Left lung (tissue), 10 donors: ENCODE data around the gene CFAP73. TPM values are rescaled to one million over a fixed set of nuclear protein-coding genes. Genes with fewer than 3 reads are reported as not detected.

Experiments used
- ATAC-seq: fragments of 200-7000 bp; cut with Tn5 transposase; one replicate; pipeline ENCODE4 v1.9.1; 2020; ENCODE audit warnings: moderate library complexity
- DNase-seq, 4 donors: peaks; one replicate each; pipeline ENCODE4 v3.0.0-alpha.2; 2013 to 2020
- H3K27ac ChIP-seq, 2 donors: fragments of 200-600 bp; sonication (generic) in 1 of 2; one replicate each; pipeline versions ENCODE4 v1.5.0 to v1.8.0; 2020 to 2021
- H3K27me3 ChIP-seq, 2 donors: fragments of 200-600 bp; sonication (generic) in 1 of 2; one replicate each; pipeline versions ENCODE4 v1.5.0 to v1.8.0; 2020 to 2021
- H3K36me3 ChIP-seq, 2 donors: fragments of 200-600 bp; sonication (generic) in 1 of 2; one replicate each; pipeline versions ENCODE4 v1.5.0 to v1.8.0; 2020 to 2021
- H3K4me1 ChIP-seq, 2 donors: fragments of 200-600 bp; one replicate each; pipeline ENCODE4 v1.8.0; 2021
- H3K4me3 ChIP-seq, 2 donors: fragments of 200-600 bp; sonication (generic) in 1 of 2; one replicate each; pipeline versions ENCODE4 v1.5.0 to v1.8.0; 2020 to 2021; ENCODE audit warnings: mild to moderate bottlenecking in 1 of 2
- H3K9me3 ChIP-seq, 2 donors: fragments of 200-600 bp; sonication (generic) in 1 of 2; one replicate each; pipeline versions ENCODE4 v1.5.0 to v1.8.0; 2020 to 2021
- CTCF ChIP-seq, 2 donors: fragments of 200-600 bp; sonication (generic) in 1 of 2; IDR thresholded peaks; one replicate each; pipeline versions ENCODE4 v1.5.0 to v1.8.0; 2021; ENCODE audit warnings: antibody characterized with exemption in 2 of 2
- intact Hi-C, 2 donors: fragments of 100-400 bp; cut with DNase I; formaldehyde crosslinking; loops; one replicate each; pipeline versions ENCODE4 v1.11.2 to v1.14.2; 2022
- polyA plus RNA-seq, 6 donors: library from polyadenylated mRNA; unstranded; fragments of 120-200 nt; gene quantifications; one replicate each; pipeline ENCODE4 v1.2.1, GENCODE V29; 2013; ENCODE audit not compliant: insufficient read length in 6 of 6
- total RNA-seq, 2 donors: library from RNA; stranded (reverse); fragmentation: NEBNext Ultra II Directional; extraction: Animal tissue kit (Norgen Biotek cat#: 25700); gene quantifications; one replicate each; pipeline ENCODE4 v1.2.1, GENCODE V29; 2021
- donor health status: DM: no; HTN: yes; CAD: no.
- donor health status: DM: no; HTN: no; CAD: no.

CFAP73 gene
- total and polyA plus RNA-seq, 8 donors: 0.66 to 5.4 (median 3.6) TPM; not detected in 1

GRCh38 chr12:113185180-113186032 is 35.9 kb downstream of the CFAP73 start, which contains the start of the genes DDX54 and RITA1:
DDX54 (minus strand) TSS chr12:113185478; CDS start chr12:113185451, 27 bp downstream.
RITA1 (plus strand) TSS chr12:113185721; CDS start chr12:113186747, 1,026 bp downstream.
- ATAC-seq: peak; percentile 91
- Histone ChIP-seq H3K27me3 (no peaks in the 10 kb centered on the region), H3K9me3 (no peaks in the 10 kb centered on the region), H3K4me1 (peaks cover 5 to 46% of the 10 kb centered on the region in 2 donors), H3K27ac (peak within 1 kb of the TSS; percentile 90 to 97), H3K4me3 (peak within 1 kb of the TSS; percentile 100), H3K36me3 (peaks cover 0 to 14% of the 10 kb centered on the region in 2 donors)
- DNase-seq: peak; percentile 79 to 93 (median 86)
- no peak for TF ChIP-seq CTCF (IDR thresholded peaks at IDR 0.05)
- intact Hi-C loops: no loop called here

GRCh38 chr12:113186033-113186365 is 36.5 kb downstream of the CFAP73 start:
- Histone ChIP-seq H3K36me3 (peaks cover 0 to 12% of the 10 kb centered on the region in 2 donors), H3K9me3 (no peaks in the 10 kb centered on the region), H3K4me1 (peaks cover 5 to 46% of the 10 kb centered on the region in 2 donors), H3K27me3 (no peaks in the 10 kb centered on the region), H3K27ac (peak overlapping the region in 1 of 2 donors; percentile 97), H3K4me3 (peak overlapping the region; percentile 100)
- DNase-seq (no peak), ATAC-seq (no peak)
- intact Hi-C loops: no loop called here
- no peak for TF ChIP-seq CTCF (IDR thresholded peaks at IDR 0.05)

- no peaks in the 10 kb centered on the region for H3K27me3 ChIP-seq
- DNase-seq (no peak), ATAC-seq (no peak)
- H3K9me3 ChIP-seq: no peaks in the 10 kb centered on the region
- peaks cover 0 to 18% of the 10 kb centered on the region in 2 donors for H3K36me3 ChIP-seq
- H3K4me3 ChIP-seq: peak overlapping the region; percentile 100
- no peak for TF ChIP-seq CTCF (IDR thresholded peaks at IDR 0.05)
- H3K27ac ChIP-seq: no peak overlapping the region
- peaks cover 5 to 46% of the 10 kb centered on the region in 2 donors for H3K4me1 ChIP-seq
- intact Hi-C loops: no loop called here
Observed at GRCh38 chr12:113186666-113187325, 37.3 kb downstream of the CFAP73 start.

- no peak for DNase-seq
- no peak overlapping the region for H3K4me3 ChIP-seq
- peak overlapping the region in 1 of 2 donors; percentile 26 for H3K27ac ChIP-seq
- peaks cover under 1 to 34% of the 10 kb centered on the region in 2 donors for H3K4me1 ChIP-seq
- no peaks in the 10 kb centered on the region for H3K9me3 ChIP-seq
- H3K27me3 ChIP-seq: no peaks in the 10 kb centered on the region
- intact Hi-C loops: no loop called here
- H3K36me3 ChIP-seq: peaks cover 0 to 30% of the 10 kb centered on the region in 2 donors
- peak; percentile 1 for ATAC-seq
- TF ChIP-seq CTCF (IDR thresholded peaks at IDR 0.05): no peak
Observed at GRCh38 chr12:113189361-113189760, 39.8 kb downstream of the CFAP73 start.

GRCh38 chr12:113190761-113191160 is 41.2 kb downstream of the CFAP73 start:
- no peak for ATAC-seq
- H3K27me3 ChIP-seq: no peaks in the 10 kb centered on the region
- H3K4me1 ChIP-seq: peaks cover 0 to 31% of the 10 kb centered on the region in 2 donors
- no peak overlapping the region for H3K4me3 ChIP-seq
- H3K36me3 ChIP-seq: peaks cover 0 to 30% of the 10 kb centered on the region in 2 donors
- no peak overlapping the region for H3K27ac ChIP-seq
- TF ChIP-seq CTCF (IDR thresholded peaks at IDR 0.05): no peak
- intact Hi-C loops: loop anchor here in 1 of 2 donors (10.0 kb wide), 1 partner anchor 234 kb away; the partner anchor contains the start of gene SDSL
- no peak for DNase-seq
- H3K9me3 ChIP-seq: no peaks in the 10 kb centered on the region
